ENCODE measurements around the gene CBL. TPM values are rescaled to one million over a fixed set of nuclear protein-coding genes. Genes with fewer than 3 reads are reported as not detected.
A peak's percentile ranks its signal among the peaks of the same experiment; 100 is the strongest.

The CBL gene
- total RNA-seq, 1 donor from 2014 or later = 46.6 TPM

DNA sequence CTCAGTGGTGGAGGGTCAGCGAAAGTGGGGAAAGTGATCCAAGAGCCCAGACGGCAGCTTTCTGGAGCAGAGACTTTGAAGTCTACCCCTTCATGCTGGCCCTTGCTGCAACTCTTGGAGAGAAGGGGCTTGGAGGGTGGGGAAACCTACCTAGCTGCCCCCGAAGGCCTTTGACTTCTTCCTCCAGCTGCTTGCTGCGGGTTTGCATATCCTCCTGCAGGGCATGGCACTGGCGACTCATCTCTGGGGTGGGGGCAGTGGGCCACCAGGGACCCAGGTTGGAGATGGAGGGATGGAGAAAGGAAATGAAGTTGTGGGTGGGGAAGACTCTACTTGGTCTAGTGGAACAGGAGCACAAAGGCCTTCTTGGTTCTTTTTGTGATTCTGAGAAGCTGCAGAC lies 13.1 kb upstream of the CBL start:
- Mint-ChIP-seq H3K4me3 (ENCODE audit: unreplicated experiment) (no peak overlapping the region), H3K27ac (ENCODE audit: unreplicated experiment) (no peak overlapping the region), H3K4me1 (ENCODE audit: low read depth, unreplicated experiment) (no peaks in the 10 kb centered on the region), H3K27me3 (ENCODE audit: low read depth, unreplicated experiment) (peaks cover 19% of the 10 kb centered on the region), H3K9me3 (ENCODE audit: unreplicated experiment) (no peaks in the 10 kb centered on the region), H3K36me3 (ENCODE audit: low read depth, unreplicated experiment) (peaks cover 5% of the 10 kb centered on the region)
- FAIRE-seq (no peak), DNase-seq (ENCODE audit: low read depth) (no peak)
- no peaks in the 10 kb centered on the region for H3K9me3 ChIP-seq (ENCODE audit: insufficient read depth, low read depth, low read length)
- no peak overlapping the region for H3K4me3 ChIP-seq (ENCODE audit: insufficient read depth, low read depth, low read length)
- no peaks in the 10 kb centered on the region for H3K79me2 ChIP-seq (ENCODE audit: insufficient read depth, low read length)
- TF ChIP-seq, protein P1, sequence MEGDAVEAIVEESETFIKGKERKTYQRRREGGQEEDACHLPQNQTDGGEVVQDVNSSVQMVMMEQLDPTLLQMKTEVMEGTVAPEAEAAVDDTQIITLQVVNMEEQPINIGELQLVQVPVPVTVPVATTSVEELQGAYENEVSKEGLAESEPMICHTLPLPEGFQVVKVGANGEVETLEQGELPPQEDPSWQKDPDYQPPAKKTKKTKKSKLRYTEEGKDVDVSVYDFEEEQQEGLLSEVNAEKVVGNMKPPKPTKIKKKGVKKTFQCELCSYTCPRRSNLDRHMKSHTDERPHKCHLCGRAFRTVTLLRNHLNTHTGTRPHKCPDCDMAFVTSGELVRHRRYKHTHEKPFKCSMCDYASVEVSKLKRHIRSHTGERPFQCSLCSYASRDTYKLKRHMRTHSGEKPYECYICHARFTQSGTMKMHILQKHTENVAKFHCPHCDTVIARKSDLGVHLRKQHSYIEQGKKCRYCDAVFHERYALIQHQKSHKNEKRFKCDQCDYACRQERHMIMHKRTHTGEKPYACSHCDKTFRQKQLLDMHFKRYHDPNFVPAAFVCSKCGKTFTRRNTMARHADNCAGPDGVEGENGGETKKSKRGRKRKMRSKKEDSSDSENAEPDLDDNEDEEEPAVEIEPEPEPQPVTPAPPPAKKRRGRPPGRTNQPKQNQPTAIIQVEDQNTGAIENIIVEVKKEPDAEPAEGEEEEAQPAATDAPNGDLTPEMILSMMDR (IDR thresholded peaks at IDR 0.05; ENCODE audit: insufficient read depth, low read depth, low read length) = no peak
- no peak for TF ChIP-seq EZH2 (IDR thresholded peaks at IDR 0.05; ENCODE audit: insufficient read depth, low read length)
- H3K9ac ChIP-seq (ENCODE audit: low read length) = no peak overlapping the region
- H2AFZ ChIP-seq (ENCODE audit: low read depth, low read length) = no peak overlapping the region
- no peak overlapping the region for H3K4me2 ChIP-seq (ENCODE audit: low read length)
- H3K36me3 ChIP-seq (ENCODE audit: insufficient read depth, low read length) = no peaks in the 10 kb centered on the region
- H4K20me1 ChIP-seq (ENCODE audit: insufficient read depth, low read length) = no peaks in the 10 kb centered on the region
- H3K27ac ChIP-seq (ENCODE audit: low read depth, low read length) = no peak overlapping the region
- no peaks in the 10 kb centered on the region for H3K27me3 ChIP-seq (ENCODE audit: insufficient read depth, low read length)
- no peaks in the 10 kb centered on the region for H3K4me1 ChIP-seq (ENCODE audit: insufficient read depth, low read length)

DNA sequence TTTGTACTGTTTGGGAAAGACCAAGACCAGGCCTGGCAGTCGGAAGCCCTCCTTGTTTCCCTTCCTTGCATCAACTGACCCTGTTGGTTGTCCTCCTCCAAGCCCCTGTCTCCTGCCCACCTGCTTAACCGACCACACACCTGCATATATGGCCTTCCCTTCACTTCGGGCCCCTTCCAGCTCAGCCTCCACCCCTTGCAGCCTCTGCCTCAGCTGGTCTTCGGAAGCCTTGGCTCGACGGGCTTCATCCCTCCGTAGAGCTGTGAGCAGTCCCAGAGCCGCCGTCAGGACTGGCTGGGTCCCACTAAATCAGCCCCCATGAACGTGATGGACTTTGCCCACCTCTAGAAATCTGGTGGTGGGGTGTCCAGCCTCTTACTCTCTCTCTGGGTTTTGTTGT lies 12.5 kb upstream of the CBL start:
- H3K36me3 Mint-ChIP-seq (ENCODE audit: low read depth, unreplicated experiment) = peaks cover 5% of the 10 kb centered on the region

DNA sequence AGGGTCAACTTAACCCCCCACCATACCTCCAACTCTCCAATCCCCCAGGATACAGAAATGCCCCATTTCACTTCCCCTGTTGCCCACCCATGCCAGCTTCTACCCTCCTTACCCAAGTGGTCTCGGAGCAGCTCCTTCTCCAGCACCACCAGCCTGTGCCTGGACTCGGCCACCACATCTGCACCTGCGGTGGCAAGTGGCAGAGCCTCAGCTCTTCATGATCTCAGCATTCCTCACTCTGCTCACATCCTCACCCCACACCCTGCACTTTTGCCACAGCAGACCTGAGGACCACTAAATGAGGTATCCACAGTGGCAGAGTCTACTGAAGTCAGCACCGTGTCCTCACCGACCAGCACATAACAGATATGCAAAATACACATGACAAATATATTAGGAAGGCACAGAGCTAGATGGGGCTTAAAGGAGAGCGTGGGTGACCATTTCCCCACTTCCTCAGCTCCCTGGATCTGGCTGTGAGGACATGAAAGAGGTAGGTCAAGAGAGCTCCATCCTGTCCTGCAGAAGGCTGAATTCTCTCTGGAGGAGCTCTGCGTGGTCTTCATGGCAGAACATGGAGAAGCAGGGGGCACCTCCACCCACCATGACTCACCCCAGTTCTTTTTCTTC lies 11.2 kb upstream of the CBL start:
- Histone ChIP-seq H3K79me2 (ENCODE audit: insufficient read depth, low read length) (no peaks in the 10 kb centered on the region), H3K4me1 (ENCODE audit: insufficient read depth, low read length) (no peaks in the 10 kb centered on the region), H3K9ac (ENCODE audit: low read length) (no peak overlapping the region), H3K9me3 (ENCODE audit: insufficient read depth, low read depth, low read length) (no peaks in the 10 kb centered on the region), H4K20me1 (ENCODE audit: insufficient read depth, low read length) (no peaks in the 10 kb centered on the region), H3K27me3 (ENCODE audit: insufficient read depth, low read length) (no peaks in the 10 kb centered on the region), H3K36me3 (ENCODE audit: insufficient read depth, low read length) (no peaks in the 10 kb centered on the region), H3K4me2 (ENCODE audit: low read length) (no peak overlapping the region), H3K4me3 (ENCODE audit: insufficient read depth, low read depth, low read length) (no peak overlapping the region), H3K27ac (ENCODE audit: low read depth, low read length) (no peak overlapping the region), H2AFZ (ENCODE audit: low read depth, low read length) (no peak overlapping the region)
- no peak for TF ChIP-seq EZH2 (IDR thresholded peaks at IDR 0.05; ENCODE audit: insufficient read depth, low read length)
- TF ChIP-seq, protein P1 (IDR thresholded peaks at IDR 0.05; ENCODE audit: insufficient read depth, low read depth, low read length) = no peak
- H3K27me3 Mint-ChIP-seq (ENCODE audit: low read depth, unreplicated experiment) = peaks cover 7% of the 10 kb centered on the region
- peak overlapping the region; percentile 20 for H3K4me3 Mint-ChIP-seq (ENCODE audit: unreplicated experiment)
- no peaks in the 10 kb centered on the region for H3K4me1 Mint-ChIP-seq (ENCODE audit: low read depth, unreplicated experiment)
- H3K27ac Mint-ChIP-seq (ENCODE audit: unreplicated experiment) = no peak overlapping the region
- no peaks in the 10 kb centered on the region for H3K9me3 Mint-ChIP-seq (ENCODE audit: unreplicated experiment)
- no peak for DNase-seq (ENCODE audit: low read depth)
- FAIRE-seq = no peak
- H3K36me3 Mint-ChIP-seq (ENCODE audit: low read depth, unreplicated experiment) = peaks cover 2% of the 10 kb centered on the region

More for the DNA sequence above, 12.5 kb upstream of the CBL start:
- no peak for DNase-seq (ENCODE audit: low read depth)
- H3K4me1 ChIP-seq (ENCODE audit: insufficient read depth, low read length) = no peaks in the 10 kb centered on the region
- no peak overlapping the region for H3K4me2 ChIP-seq (ENCODE audit: low read length)
- H3K9me3 Mint-ChIP-seq (ENCODE audit: unreplicated experiment) = no peaks in the 10 kb centered on the region
- FAIRE-seq = no peak
- no peaks in the 10 kb centered on the region for H3K36me3 ChIP-seq (ENCODE audit: insufficient read depth, low read length)
- H3K79me2 ChIP-seq (ENCODE audit: insufficient read depth, low read length) = no peaks in the 10 kb centered on the region
- H4K20me1 ChIP-seq (ENCODE audit: insufficient read depth, low read length) = no peaks in the 10 kb centered on the region
- no peaks in the 10 kb centered on the region for H3K9me3 ChIP-seq (ENCODE audit: insufficient read depth, low read depth, low read length)
- H3K4me1 Mint-ChIP-seq (ENCODE audit: low read depth, unreplicated experiment) = no peaks in the 10 kb centered on the region
- no peak overlapping the region for H3K27ac Mint-ChIP-seq (ENCODE audit: unreplicated experiment)
- no peaks in the 10 kb centered on the region for H3K27me3 ChIP-seq (ENCODE audit: insufficient read depth, low read length)
- H3K4me3 Mint-ChIP-seq (ENCODE audit: unreplicated experiment) = peak overlapping the region; percentile 64
- no peak overlapping the region for H3K27ac ChIP-seq (ENCODE audit: low read depth, low read length)
- no peak overlapping the region for H3K9ac ChIP-seq (ENCODE audit: low read length)
- no peak overlapping the region for H3K4me3 ChIP-seq (ENCODE audit: insufficient read depth, low read depth, low read length)
- H3K27me3 Mint-ChIP-seq (ENCODE audit: low read depth, unreplicated experiment) = peaks cover 18% of the 10 kb centered on the region
- no peak overlapping the region for H2AFZ ChIP-seq (ENCODE audit: low read depth, low read length)
- TF ChIP-seq, protein P1 (IDR thresholded peaks at IDR 0.05; ENCODE audit: insufficient read depth, low read depth, low read length) = no peak
- no peak for TF ChIP-seq EZH2 (IDR thresholded peaks at IDR 0.05; ENCODE audit: insufficient read depth, low read length)

Measured in astrocyte (in vitro differentiated cells and primary cell).